NCI-H2196 treated with DMSO at 0.1 percent for 48 hours (cell line): ENCODE measurements around the gene TMLHE.
"Not testable (repeated sequence)": the region's sequence is repeated elsewhere in the genome, so short reads cannot be mapped to it uniquely, and the experiment has no call there.

ENCODE experiments used
- DNase-seq: peaks from one replicate; lab custom pipeline; 2025; ENCODE audit not compliant: unreplicated experiment; lab: John Stamatoyannopoulos, UW

TMLHE gene

GRCh38 chrX:155505296-155505695 is 107.5 kb downstream of the TMLHE start:
- DNase-seq = no peak

- DNase-seq = not testable (repeated sequence)
Observed at GRCh38 chrX:155495134-155495533, 117.6 kb downstream of the TMLHE start.

- DNase-seq = not testable (repeated sequence)
Observed at GRCh38 chrX:155491421-155491820, 121.3 kb downstream of the TMLHE start.

DNA sequence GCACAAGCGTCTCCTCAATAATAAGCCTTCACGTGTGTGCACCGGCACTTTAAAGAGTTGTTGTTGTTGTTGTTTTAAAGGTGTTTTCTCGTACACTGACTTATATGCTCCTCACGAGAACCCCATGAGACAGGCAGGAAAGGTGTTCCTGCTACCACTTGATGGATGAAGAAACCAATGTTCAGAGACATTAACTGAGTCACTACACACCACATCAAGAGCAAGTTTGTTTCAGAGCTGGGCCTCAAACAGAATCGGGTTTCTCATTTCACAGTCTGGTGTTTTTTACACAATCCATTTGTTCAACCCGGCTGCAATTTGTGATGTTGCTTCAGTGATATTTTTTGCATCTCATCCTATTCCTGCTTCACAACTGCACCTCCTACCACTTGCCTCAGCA is 135.6 kb downstream of the TMLHE start:
- DNase-seq = not testable (repeated sequence)

DNA sequence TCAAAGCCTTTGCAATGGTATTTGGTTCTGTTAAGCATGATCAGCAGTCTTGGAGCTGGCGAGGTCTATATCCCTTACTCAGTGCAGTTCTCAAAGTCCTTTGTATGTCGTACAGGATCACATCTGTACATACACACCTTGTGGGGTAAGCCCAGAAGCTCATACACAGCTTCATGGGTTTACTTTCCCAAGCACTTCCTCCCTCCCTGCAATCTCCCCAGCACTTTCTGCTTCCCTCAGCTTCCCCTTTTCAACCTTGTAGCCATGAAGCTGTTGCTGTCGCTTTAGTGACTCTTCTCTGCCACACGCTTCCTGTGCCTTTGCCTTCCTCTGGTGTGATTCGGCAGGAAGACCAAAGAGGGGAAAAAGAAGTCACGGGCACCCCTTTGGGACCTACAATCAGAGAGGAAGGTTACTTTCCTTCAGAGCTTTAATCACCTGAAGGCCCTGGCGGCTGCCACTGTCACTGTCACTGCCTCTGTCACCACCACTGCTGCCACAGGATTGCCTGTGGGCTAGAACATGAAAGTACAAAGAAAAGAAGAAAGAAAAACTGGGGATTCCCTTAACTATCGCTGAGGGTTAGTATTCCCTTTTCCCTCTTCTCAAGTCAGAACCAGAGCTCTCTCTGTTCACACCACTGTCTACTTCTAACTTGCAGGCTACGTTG is 146.3 kb downstream of the TMLHE start:
- DNase-seq = not testable (repeated sequence)

GRCh38 chrX:155460501-155460900 is 152.3 kb downstream of the TMLHE start:
- DNase-seq = not testable (repeated sequence)

DNA sequence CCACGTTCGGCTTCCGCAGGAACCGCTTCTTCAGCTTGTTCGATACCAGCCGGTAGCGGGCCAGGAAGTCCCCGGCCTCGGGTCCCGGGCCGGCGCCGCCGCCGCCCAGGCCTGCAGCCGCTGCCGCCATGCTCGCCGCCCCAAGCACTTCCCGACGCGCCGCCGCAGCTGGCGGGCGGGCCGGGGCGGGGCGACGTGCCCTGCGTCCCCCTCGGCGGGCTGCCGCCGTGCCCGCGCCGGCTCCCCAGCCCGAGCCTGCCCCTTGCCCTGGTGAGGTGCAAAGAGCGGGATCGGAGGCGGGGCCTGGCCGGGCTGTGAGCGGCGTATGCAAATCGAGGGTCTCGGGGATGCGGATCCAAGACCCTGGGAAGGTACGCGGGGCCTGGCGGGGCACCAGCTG is 154.3 kb downstream of the TMLHE start, which contains the start of gene F8A3:
Gene F8A3 (minus strand): TSS at position 150 of the 400 bp plus-strand sequence. CDS start 20 bp downstream, at position 130.
- not testable (repeated sequence) for DNase-seq

- not testable (repeated sequence) for DNase-seq
Observed at GRCh38 chrX:155457761-155458447, 154.8 kb downstream of the TMLHE start.

- DNase-seq = no peak
Observed at GRCh38 chrX:155441097-155441496, 171.7 kb downstream of the TMLHE start.
